HG03575 (cell line): ENCODE measurements around the gene NELL2.

Experiments
- ATAC-seq: cut with Tn5 transposase; IDR thresholded peaks from one replicate; pipeline ENCODE4 v1.9.1; 2021; ENCODE audit not compliant: unreplicated experiment, insufficient number of reproducible peaks, low FRiP score; ENCODE audit errors: extremely low read depth

The NELL2 gene

DNA sequence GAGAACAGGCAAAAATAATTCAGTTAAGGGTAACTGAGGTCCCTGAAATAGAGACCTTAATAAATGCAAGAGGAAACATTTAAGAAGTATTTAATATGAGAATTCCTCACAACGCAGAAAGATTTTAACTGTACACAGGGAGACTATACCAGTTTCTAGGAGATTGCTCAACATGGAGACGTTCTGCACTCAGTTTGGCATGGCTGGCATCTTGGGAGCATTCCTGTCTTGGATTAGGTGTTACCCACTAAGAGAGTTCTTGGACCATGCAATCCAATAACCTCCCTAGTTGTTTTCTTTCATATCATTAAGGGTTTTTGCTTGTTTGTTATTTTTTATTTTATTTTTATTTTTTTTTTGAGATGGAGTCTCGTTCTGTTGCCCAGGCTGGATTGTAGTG is 302.4 kb downstream of the NELL2 start:
- no peak for ATAC-seq

DNA sequence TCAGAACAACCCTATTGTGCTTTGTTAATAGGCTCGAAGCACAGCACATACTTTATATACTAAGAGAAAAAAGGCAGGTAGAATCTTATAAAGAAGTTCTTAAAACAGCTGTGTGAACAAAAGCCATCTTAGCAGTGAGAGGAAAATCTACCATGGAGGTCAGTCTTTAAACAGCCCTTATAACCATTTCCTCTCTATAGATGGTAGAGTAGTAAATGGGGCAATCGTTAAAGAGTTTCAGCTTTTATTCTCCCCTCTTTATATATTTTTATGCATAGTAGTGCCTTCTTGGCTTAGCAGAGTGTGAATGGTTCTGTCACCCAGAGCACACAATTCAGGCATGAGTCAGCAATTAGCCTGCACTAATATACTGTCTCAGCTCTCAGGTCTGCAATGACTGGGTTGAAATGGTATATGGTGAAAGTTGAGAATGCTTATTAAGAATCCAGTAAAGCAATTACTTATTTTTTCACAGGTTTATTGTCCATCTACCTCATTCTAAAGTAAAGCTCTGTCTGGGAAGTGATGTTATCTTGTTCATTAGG is 305.0 kb downstream of the NELL2 start:
- ATAC-seq = no peak

DNA sequence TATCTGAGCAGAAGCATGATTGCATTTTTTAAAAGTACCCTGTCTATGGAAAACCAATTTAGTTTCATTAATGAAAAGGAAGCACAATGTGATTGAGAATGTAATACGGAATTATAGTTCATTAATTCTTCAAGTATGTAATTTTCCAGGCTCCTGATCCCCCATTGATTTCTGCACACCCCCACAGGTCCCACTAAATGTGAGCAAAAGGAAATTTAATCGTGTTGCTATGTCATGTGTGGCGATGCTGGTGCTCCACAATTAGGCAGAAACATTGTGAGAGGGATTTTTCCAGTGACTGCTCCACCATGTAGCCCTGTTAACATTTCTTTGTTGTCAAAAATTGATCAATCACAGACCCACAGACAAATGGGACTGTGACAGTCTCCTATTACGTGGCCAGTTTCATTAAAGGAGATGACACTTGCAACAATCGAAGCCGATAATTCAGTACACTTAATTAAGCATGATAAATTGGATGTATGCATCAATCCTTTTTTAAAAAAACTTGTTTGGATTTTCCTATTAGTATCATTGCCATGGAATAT is 306.0 kb downstream of the NELL2 start:
- ATAC-seq = no peak

DNA sequence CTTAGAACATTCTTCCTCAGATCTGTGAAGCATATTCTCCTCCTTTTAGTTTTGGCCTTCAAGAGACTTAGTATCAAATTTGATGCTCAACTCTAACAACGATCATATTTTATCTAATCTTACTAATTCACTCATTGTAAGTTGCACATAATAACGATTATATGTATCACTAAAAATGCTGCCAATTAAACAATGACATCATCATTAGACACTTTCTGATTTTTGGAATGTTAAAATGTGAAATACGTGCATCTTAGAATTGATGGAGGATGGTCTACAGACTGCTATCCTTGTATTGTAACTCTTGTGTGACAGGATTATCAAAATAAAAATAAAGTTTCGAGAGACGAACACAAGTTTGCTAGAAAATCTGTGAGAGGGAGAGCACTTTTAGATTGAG is 311.0 kb downstream of the NELL2 start:
- no peak for ATAC-seq

DNA sequence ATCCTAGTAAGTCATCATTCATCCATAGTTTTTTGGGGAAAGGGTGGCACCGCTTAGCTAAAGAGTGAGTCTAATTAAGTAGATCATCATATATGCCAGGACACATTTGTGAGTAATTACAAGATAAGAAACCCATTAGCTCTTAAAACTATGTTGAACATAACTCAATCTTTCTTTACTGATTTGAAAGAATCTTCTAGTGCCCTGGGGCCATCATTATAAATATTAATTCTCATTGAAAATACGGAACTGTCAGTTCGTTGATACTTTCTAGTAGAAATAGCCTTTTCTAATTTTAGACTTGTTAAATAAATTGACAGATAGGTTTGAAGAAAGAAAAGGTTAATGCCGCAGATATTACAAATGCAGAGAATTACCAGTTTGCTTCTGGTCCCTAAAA is 312.6 kb downstream of the NELL2 start:
- no peak for ATAC-seq

DNA sequence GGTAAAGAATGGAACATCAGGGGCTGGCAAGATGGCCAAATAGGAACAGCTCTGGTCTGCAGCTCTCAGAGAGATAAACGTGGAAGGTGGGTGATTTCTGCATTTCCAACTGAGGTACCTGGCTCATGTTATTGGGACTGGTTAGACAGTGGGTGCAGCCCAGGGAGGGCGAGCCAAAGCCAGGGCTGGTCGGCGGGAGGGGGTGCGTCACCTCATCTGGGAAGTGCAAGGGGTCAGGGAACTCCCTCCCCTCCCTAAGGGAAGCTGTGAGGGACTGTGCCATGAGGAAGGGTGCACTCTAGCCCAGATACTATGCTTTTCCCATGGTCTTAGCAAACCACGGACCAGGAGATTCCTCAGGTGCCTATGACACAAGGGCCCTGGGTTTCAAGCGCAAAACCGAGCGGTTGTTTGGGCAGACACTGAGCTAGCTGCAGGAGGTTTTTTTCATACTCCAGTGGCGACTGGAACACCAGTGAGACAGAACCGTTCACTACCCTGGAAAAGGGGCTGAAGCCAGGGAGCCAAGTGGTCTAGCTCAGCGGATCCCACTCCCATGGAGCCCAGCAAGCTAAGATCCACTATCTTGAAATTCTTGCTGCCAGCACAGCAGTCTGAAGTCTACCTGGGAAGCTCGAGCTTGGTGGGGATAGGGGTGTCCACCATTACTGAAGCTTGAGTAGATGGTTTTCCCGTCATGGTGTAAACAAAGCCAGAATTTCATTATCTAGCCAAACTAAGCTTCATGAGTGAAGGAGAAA is 317.6 kb downstream of the NELL2 start:
- no peak for ATAC-seq

DNA sequence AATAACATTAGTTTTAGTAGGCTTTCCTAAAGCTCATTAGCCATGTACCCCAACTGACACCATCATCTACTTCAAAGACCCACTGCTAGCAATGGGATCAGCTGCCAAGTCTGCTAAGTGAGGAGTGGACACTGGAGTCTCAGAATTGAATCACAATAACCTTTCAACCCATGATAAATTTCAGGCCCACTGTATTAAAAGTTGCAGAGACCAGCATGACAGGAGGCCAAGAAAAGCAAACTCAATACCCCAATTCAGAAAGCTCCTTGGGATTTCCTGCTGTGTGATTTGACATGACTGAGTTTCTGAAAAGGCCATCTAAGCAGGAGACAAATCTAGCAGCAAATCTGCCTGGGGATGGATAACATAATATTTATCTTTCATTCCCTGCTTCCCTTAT is 320.7 kb downstream of the NELL2 start:
- no peak for ATAC-seq

DNA sequence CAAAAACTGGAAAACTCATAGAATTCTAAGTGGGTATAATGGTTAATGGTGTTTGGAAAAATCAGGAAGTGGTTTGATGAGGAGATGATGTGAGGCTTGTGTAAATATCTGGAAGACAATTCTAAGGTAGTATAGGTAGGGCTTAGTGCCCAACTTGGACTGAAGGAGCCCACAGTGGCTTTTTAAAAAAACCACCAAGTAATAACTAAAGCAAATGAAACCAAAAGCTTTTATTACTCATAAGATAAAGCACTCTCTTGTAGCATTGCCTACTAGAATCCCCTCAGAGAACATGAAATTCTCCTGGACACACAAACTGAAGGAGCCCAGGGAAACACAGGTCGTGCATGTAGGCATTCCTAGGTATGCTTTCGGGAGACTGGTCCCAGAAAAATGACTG is 324.5 kb downstream of the NELL2 start:
- no peak for ATAC-seq

DNA sequence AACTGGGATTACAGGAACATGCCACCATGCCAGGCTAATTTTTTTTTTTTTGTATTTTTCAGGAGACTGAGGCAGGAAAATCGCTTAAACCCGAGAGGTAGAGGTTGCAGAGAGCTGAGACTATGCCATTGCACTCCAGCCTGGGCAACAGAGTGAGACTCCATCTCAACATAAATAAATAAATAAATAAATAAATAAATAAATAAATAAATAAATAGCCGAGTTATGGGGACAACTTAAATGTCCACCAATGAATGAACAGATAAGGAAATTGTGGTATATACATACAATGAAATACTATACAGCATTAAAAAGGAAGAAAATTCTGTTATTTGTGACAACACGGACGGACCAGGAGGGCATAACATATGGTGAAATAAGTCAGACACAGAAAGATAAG is 325.7 kb downstream of the NELL2 start:
- ATAC-seq = no peak

DNA sequence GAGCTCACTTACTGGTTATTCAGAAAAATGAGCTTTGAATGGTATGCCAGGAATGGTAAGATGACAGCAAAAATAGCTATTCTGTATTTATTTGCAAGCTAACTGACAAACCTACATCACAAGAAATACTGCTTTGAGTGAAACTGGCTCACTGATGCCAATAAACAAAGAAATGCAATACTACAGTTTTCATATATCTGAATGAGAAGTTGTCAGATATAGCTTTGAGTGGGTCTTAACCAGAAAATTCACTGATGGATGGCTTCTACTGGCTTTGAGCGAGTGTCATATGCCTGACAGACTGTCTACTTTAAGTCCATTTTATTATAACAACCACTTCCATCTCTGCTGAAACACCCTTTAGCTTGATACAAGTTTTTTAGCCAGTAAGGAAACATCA is 330.1 kb downstream of the NELL2 start:
- ATAC-seq = no peak

DNA sequence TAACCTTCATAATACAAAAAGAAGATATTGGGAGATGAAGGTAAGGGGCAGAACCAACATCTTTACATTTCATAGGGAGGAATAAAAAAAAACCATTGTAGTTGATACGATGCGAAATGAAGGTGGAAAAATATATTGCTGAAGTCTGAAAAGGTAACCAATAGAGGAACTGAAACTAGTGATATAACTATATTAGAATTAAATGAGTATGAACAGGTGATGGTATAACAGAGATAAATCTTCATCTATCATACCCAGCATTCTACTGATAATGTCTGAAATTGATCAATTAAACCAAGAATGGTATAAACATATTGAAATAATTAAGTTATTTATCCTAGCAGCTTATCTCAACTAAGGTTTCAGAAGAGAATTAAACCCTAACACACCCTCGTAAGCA is 332.1 kb downstream of the NELL2 start:
- no peak for ATAC-seq

DNA sequence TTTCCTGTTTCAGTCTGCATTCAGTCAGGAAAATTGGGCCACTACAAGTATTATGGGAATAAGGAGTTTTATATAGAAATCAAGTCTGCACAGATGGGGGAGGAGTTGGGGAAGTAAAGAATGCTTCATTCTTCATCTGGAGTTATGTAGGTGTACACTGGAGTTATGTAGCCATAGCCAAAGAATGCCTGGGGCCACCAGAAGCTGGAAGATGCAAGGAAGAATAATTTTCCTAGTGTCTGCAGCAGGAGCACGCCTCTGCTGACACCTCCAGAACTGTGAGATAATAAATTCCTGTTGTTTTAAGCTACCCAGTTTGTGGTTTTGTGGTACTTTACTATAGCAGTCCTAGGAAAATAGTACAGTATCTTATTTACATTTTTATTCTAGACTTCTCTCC is 333.4 kb downstream of the NELL2 start:
- ATAC-seq = no peak

DNA sequence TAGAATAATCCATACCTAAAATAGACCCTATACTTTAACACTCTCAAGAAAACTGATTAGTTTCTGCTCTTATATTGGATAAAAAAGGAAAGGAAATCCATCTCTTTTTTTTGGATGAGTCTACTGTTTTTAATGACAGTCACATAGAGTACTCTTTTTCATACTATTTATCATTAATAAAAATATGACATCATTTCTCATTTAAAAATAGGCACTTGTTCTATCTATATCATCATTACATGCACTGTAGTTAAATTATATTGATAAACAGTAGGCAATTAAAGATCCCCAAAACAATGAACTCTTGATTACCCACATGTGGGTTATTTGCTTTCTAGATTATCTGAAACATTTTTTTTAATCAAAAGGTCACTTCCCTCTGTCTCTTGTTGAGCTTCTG is 338.8 kb downstream of the NELL2 start:
- no peak for ATAC-seq

DNA sequence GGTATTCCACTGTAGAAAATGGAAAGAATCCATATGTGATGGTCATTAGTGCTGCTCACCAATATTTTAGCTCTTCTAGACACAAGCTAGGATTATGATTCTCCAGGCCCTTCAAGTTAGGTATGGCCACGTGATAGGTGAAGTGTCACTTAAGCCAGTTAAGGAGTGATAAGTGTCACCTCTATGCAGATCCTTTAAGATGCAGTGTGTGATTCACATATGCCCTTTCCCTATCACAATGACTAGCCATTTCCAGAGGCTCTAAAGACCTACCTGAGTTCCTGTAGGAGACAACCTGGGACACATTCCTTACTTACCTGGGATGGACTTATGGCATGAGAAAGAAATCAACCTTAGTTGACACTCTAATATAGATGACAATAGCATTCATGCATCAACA is 343.2 kb downstream of the NELL2 start:
- ATAC-seq = no peak

DNA sequence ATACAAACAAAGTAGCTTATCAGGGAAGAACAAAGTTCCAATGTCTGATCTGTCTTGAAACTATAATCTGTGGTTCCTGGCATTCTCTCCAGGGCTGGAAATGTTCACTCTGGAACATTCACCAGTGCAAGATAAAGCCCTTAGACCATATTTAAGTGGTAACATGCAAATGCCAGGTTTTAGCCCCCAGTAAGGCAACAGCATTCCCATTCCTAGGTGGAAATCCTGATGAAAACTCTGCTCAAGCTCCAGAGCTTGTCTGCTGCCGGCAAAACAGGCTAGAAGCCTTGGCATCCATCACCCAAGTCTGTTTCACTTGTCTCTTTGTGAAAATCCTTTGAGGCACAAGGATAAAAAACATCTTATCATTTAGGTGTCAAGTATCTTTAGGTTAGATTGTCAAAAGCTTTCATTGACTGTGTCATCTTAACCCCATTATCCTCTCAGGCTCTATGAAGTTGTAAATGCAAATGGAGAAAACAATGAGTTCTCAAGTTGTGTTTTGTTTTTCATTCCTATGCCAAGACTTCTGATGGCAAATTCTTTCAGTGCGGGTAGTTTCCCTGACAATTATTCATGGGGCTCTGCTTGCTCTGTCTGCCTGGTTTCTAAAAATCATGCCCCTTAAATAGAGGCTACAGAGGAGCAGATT is 344.7 kb downstream of the NELL2 start:
- ATAC-seq = no peak

DNA sequence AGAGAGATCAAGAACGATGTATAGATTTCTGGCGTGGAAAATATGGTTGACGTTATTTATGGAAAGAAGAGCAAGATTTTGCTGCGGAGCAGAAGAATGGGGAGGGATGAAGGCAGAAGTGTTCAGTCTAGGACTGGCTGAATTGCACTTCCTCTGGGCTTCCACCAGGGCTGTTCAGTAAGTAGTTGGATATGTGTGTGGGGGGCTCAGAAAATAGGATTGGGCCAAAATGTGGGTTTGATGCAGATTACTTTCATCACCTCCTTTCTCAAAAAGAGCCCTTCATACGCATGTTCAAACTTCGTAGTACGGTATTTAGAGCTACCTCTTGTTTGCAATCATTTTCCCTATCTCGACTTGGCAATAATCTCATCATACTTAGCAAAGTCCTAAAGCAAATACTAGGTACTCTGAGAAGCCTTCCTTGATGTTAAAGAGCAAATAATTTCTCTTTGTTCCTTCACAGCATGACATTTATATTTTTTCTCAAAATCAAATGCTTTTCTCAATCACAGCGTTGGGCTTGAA is 349.4 kb downstream of the NELL2 start:
- no peak for ATAC-seq

DNA sequence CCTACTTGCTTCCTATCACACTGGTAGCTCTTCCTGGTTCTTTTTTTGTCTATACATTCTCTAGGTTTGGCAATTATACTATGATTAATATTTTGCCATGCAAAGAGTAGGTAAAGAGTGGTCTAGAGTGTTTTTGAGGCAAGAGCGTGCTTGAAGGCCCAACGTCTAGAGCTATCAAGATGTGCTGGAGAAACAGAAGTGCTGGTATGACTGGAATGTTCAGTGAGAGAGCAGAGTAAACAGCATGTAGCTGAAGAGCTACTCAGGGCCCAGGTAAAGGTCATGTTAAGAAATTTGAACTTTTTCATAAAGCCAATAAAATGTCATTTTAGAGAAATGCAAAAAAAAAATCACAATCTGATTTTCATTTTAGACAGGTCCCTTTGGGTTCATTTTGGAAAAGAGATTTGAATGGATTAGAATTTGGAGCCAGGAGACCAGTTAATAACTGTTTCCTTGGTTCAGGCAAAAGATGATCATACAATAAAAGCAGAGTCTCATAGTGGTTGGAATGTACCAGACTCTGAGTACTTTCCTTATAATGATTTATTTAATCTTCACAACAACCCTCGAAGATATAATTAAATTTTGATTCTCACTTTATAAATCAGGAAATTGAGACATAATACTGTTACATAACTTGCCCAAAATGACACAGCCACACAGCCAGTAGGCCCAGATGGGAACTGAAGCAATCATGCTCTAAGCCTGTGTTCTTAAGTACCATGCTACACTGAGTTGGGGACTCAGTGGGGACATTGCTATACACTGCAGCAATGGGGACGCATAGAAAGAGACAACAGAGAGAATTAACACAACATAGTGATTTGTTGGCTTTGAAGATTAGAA is 350.1 kb downstream of the NELL2 start:
- no peak for ATAC-seq

DNA sequence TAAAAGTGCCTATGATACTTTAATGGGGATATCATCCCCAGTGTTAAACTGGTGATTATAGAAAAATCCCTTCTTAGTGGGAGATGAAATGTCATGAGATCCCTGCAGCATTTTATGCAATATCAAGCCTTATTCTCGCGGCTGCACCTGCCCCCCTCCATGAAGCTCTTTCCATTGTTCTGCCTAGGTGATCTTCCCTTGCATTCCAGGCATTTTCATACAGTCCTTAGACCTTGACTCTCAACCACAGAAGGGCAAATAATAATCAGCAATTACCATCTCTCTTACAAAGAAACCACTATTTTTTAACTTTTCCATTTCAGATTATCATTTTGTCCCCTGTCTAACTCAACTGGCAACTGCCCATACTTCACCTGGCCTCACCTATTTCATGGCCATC is 352.3 kb downstream of the NELL2 start:
- no peak for ATAC-seq

DNA sequence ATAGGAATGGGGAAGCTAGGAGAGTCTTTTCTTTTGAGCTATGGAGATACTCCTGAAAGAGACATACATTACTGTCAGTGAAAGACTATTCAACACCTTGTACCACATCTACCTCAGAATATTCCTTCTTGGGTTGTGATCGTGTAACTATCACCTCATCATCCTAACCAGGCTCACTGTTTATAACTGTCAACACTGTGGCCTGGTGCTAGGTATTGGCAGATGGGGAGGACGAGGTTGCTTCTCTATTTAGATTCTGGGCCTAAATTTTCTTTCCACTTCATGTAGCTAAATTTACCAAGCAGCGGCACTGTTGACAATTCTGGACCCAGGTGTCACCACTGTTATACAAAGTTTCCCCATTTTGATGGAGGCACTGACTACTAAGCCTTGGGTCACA is 354.4 kb downstream of the NELL2 start:
- no peak for ATAC-seq
